Right lobe of liver (tissue), 6 donors: Measurements from ENCODE around the gene MAST4. TPM values are rescaled to one million over a fixed set of nuclear protein-coding genes. Genes with fewer than 3 reads are reported as not detected.

Experiments
- ATAC-seq, 4 donors: fragments of 200-7000 bp; cut with Tn5 transposase; one replicate each; pipeline ENCODE4 v1.9.1; 2020; ENCODE audit warnings: mild to moderate bottlenecking in 4 of 4, moderate library complexity in 4 of 4
- DNase-seq, 3 donors: peaks; one replicate each; pipeline ENCODE4 v3.0.0-alpha.2; 2020
- H3K27ac ChIP-seq, 3 donors: fragments of 200-600 bp; one replicate each; pipeline ENCODE4 v1.8.0; 2022
- H3K27me3 ChIP-seq, 2 donors: fragments of 200-600 bp; one replicate each; pipeline ENCODE4 v1.8.0; 2022
- H3K36me3 ChIP-seq, 4 donors: fragments of 200-600 bp; sonication (generic) in 1 of 4; one replicate each; pipeline versions ENCODE4 v1.5.1 to v1.8.0; 2017 to 2022; ENCODE audit warnings: control low read depth in 1 of 4
- H3K4me1 ChIP-seq, 4 donors: fragments of 200-600 bp; sonication (generic) in 1 of 4; one replicate each; pipeline versions ENCODE4 v1.5.1 to v1.8.0; 2017 to 2022; ENCODE audit warnings: control low read depth in 1 of 4
- H3K4me3 ChIP-seq, 3 donors: fragments of 200-600 bp; one replicate each; pipeline ENCODE4 v1.8.0; 2022
- H3K9me3 ChIP-seq, 4 donors: fragments of 200-600 bp; sonication (generic) in 1 of 4; one replicate each; pipeline versions ENCODE4 v1.5.1 to v1.8.0; 2017 to 2022; ENCODE audit warnings: control low read depth in 1 of 4
- POLR2A ChIP-seq: fragments of 450-650 bp; IDR thresholded peaks from one replicate; pipeline ENCODE4 v1.6.1; 2017; ENCODE audit warnings: antibody characterized with exemption, mild to moderate bottlenecking
- WGBS: methylation state at CpG from one replicate; pipeline ENCODE4 v1.1.6; 2018; ENCODE audit warnings: low coverage, low lambda C conversion rate; ENCODE audit not compliant: insufficient coverage; ENCODE audit errors: missing lambda C conversion rate; 5-methylcytosine and 5-hydroxymethylcytosine counted together
- intact Hi-C, 2 donors: fragments of 100-400 bp; cut with DNase I; formaldehyde crosslinking; loops; one replicate each; pipeline versions ENCODE4 v1.11.2 to v1.14.1; 2022
- total RNA-seq, 6 experiments: library from RNA; depleted of rRNA in 2 of 6; stranded (reverse); fragments of >200 nt in 2 of 6; fragmentation: NEBNext Ultra II Directional in 3 of 6; extraction: Animal tissue kit (Norgen Biotek cat#: 25700) in 3 of 6; gene quantifications; one replicate each; pipeline versions ENCODE4 v1.1.0 to v1.2.4, GENCODE V29; 2016 to 2023
- TF ChIP-seq, protein P1 (sequence below), 4 donors: fragments of 200-600 bp in 3 of 4; fragments of 450-650 bp in 1 of 4; IDR thresholded peaks; one replicate each; pipeline versions ENCODE4 v1.5.1 to v1.8.0; 2016 to 2022; ENCODE audit warnings: antibody characterized with exemption in 4 of 4, mild to moderate bottlenecking in 2 of 4
- donor health status: DM: no; HTN: yes; CAD: no.
- donor health status: DM: no; HTN: no; CAD: no.
- donor health status: DM: no; HTN: no; CAD: no.
- donor health status: DM: no; HTN: yes; CAD: no.
- donor health status: DM: no; HTN: yes; CAD: no.

The MAST4 gene
- total RNA-seq, 6 experiments from 2014 or later: 9.4 to 23.5 (median 13.9) TPM

DNA sequence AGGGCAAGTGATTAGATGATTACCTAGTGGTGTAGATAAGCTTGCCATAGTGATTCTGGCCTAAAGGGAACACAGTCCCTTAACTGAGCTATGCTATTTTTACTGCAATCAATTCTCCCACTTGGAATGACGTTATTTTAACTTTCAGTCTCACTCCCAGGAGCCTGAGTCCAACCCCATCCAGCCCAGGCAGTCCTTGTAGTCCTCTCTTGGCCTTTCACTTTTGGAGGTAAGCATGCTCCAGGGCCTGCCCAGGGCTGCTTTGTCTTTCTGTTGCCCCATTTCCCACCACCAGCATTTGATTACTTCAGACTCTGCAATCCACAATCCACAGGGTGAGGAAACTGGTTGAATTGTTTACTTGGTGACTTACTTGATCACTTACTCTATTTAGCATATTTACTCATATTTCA, 367.4 kb downstream of the MAST4 start:
- TF ChIP-seq POLR2A: no peak
- Histone ChIP-seq H3K4me1 (peaks cover 0 to 26% (median 0%) of the 10 kb centered on the region in 4 donors), H3K4me3 (no peak overlapping the region), H3K9me3 (no peaks in the 10 kb centered on the region), H3K27ac (no peak overlapping the region), H3K27me3 (no peaks in the 10 kb centered on the region), H3K36me3 (no peaks in the 10 kb centered on the region)
- intact Hi-C loops: no loop called here
- 54% methylated on average over 1 of the region's 1 CpG for WGBS
- ATAC-seq (peak in 1 of 4 donors; percentile 44), DNase-seq (no peak)

DNA sequence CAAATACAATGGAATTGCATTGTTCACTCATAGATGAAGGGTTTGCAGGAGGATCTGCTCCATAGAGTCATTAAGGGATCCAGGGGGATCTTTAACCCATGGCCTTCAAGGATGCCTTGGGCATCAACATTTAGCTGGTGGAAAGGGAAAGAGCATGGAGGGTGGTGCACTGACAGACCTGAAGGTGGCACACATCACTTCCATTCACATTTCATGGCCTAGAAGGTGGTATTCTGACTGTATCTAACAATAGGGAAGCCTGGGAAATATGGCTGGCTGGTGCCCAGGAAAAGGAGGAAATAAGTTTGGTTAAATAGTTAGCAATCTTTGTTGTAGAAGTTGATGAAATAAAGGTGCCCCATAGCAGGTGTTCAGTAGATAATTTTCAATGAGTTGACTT, 370.2 kb downstream of the MAST4 start:
- ATAC-seq (peak; percentile 27 to 73 (median 44)), DNase-seq (no peak)
- Histone ChIP-seq H3K9me3 (no peaks in the 10 kb centered on the region), H3K4me1 (no peaks in the 10 kb centered on the region), H3K4me3 (no peak overlapping the region), H3K27ac (no peak overlapping the region), H3K36me3 (no peaks in the 10 kb centered on the region), H3K27me3 (no peaks in the 10 kb centered on the region)
- TF ChIP-seq POLR2A: no peak
- TF ChIP-seq, protein P1, sequence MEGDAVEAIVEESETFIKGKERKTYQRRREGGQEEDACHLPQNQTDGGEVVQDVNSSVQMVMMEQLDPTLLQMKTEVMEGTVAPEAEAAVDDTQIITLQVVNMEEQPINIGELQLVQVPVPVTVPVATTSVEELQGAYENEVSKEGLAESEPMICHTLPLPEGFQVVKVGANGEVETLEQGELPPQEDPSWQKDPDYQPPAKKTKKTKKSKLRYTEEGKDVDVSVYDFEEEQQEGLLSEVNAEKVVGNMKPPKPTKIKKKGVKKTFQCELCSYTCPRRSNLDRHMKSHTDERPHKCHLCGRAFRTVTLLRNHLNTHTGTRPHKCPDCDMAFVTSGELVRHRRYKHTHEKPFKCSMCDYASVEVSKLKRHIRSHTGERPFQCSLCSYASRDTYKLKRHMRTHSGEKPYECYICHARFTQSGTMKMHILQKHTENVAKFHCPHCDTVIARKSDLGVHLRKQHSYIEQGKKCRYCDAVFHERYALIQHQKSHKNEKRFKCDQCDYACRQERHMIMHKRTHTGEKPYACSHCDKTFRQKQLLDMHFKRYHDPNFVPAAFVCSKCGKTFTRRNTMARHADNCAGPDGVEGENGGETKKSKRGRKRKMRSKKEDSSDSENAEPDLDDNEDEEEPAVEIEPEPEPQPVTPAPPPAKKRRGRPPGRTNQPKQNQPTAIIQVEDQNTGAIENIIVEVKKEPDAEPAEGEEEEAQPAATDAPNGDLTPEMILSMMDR (IDR thresholded peaks at IDR 0.05): peak in 3 of 4 donors; percentile 5 to 22 (median 11)
- intact Hi-C loops: no loop called here

DNA sequence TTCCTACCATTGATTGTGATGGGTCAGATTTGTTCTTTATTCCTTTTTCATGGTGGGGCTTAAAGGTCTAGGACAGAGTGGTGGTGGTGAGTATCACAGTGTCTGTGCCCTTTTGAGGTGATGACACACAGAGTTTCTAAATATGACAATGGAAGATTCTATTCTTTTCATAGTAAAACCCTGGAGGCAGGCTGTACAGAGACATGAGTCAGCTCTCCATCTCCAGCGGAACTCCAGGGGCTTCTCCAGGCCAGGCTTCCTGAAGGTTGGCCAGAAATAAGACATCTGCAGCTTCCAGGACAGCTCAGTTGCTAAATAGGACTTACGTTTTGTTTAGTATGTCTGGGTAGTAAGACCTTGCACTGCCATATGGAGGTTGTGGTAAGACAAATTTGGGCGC, 370.9 kb downstream of the MAST4 start:
- H3K4me1 ChIP-seq: no peaks in the 10 kb centered on the region
- H3K36me3 ChIP-seq: no peaks in the 10 kb centered on the region
- TF ChIP-seq, protein P1 (IDR thresholded peaks at IDR 0.05): no peak
- TF ChIP-seq POLR2A: no peak
- no peaks in the 10 kb centered on the region for H3K27me3 ChIP-seq
- ATAC-seq: no peak
- WGBS: 79% methylated on average over 3 of the region's 3 CpGs
- H3K9me3 ChIP-seq: no peaks in the 10 kb centered on the region
- intact Hi-C loops: no loop called here
- H3K27ac ChIP-seq: no peak overlapping the region
- H3K4me3 ChIP-seq: no peak overlapping the region
- DNase-seq: no peak

DNA sequence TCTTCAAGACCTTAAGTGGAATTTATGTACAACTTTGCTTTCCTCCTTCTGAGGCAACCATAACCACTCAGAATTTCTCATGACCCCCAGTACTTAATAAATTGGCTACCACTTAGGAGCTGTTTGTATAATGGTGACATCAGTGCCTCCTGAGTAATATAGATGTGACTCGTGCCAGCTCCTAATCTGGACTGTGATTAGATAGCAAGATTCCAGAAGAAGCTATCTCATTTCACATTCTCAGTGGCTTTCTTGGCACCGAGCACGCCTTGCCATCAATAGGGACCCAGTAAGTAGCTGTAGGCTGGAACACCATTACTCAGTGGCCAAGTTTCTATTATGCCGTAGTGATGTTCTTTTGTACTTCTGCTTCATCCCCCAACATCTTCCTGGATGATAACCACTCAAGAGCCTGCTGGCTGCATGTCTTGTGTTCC, 371.7 kb downstream of the MAST4 start:
- DNase-seq: no peak
- H3K27ac ChIP-seq: no peak overlapping the region
- no peaks in the 10 kb centered on the region for H3K27me3 ChIP-seq
- no peak for TF ChIP-seq POLR2A
- TF ChIP-seq, protein P1 (IDR thresholded peaks at IDR 0.05): no peak
- H3K4me3 ChIP-seq: no peak overlapping the region
- no peaks in the 10 kb centered on the region for H3K9me3 ChIP-seq
- no peaks in the 10 kb centered on the region for H3K36me3 ChIP-seq
- 65% methylated on average over 3 of the region's 4 CpGs for WGBS
- no peaks in the 10 kb centered on the region for H3K4me1 ChIP-seq
- intact Hi-C loops: no loop called here
- no peak for ATAC-seq

DNA sequence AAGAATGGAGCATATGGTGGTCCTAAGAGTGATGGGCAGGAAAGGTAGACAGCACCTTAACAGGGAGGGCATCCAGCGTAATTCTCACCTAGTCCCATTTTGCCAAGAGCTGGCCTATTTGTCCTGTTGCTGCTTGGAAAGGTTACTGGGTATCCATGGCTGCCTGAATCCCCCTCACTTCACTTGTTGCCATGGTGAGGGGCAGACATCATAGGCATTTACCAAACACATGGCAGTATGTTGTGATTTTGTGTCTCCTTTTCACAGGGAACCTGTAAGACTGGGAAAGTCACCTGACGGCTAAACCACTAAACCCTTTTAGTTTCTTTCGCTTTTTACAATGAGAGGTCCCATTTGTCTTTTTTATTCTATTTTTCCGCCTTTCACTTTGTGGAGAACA, 373.3 kb downstream of the MAST4 start:
- ATAC-seq (no peak), DNase-seq (no peak)
- Histone ChIP-seq H3K4me3 (no peak overlapping the region), H3K27ac (no peak overlapping the region), H3K9me3 (no peaks in the 10 kb centered on the region), H3K36me3 (no peaks in the 10 kb centered on the region), H3K27me3 (no peaks in the 10 kb centered on the region), H3K4me1 (no peaks in the 10 kb centered on the region)
- intact Hi-C loops: no loop called here
- WGBS: 96% methylated on average over 3 of the region's 4 CpGs
- TF ChIP-seq, protein P1 (IDR thresholded peaks at IDR 0.05): no peak
- TF ChIP-seq POLR2A: no peak
